ENCODE results near the gene FCHO1. TPM values are rescaled to one million over a fixed set of nuclear protein-coding genes. Genes with fewer than 3 reads are reported as not detected.
"Not testable (repeated sequence)": the region's sequence is repeated elsewhere in the genome, so short reads cannot be mapped to it uniquely, and the experiment has no call there.

Gene FCHO1
- total and polyA plus RNA-seq, 12 donors: 0.91 to 7.1 (median 2.9) TPM

DNA sequence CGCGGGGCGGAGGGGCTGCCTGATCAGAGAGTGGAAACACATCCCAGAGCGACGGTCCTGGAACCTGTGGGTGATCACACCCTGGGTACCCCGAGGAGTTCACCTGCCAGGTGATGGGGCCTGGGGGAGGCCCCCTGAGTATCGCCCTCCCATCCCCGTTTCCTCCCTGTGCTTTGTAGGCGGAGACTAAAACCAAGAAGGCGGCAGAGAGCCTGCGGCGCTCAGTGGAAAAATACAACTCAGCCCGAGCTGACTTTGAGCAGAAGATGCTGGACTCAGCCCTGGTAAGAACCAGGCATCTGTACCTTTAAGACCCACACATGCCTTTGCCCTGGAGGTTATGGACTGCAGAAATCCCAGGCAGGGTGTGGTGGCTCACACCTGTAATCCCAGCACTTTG, 19.3 kb downstream of the FCHO1 start:
- WGBS, 4 donors: 78 to 88% (median 81%) methylated on average over 13 of the region's 13 CpGs
- H3K36me3 ChIP-seq (replicated peaks in 1 of 2): peaks cover 0 to 3% of the 10 kb centered on the region in 2 donors
- H3K4me1 ChIP-seq (replicated peaks in 1 of 2): peaks cover 0 to 5% of the 10 kb centered on the region in 2 donors
- H3K9me3 ChIP-seq (replicated peaks in 1 of 3): no peaks in the 10 kb centered on the region
- no peak overlapping the region for H3K4me3 ChIP-seq
- no peak overlapping the region for H3K27ac ChIP-seq
- H3K27me3 ChIP-seq: no peaks in the 10 kb centered on the region
- TF ChIP-seq POLR2A (IDR thresholded peaks at IDR 0.05) (no peak), CTCF (IDR thresholded peaks at IDR 0.05) (no peak)
- no peak for DNase-seq
- intact Hi-C loops (cut with DNase I): loop anchor here in 1 of 2 donors (10.0 kb wide), 1 partner anchor 326 kb away; the partner anchor contains the start of gene TMEM221

- WGBS, 4 donors: 91 to 96% (median 93%) methylated on average over 3 to 4 of the region's 4 CpGs; no CpG with 5 or more reads in 1 of the 4 donors
- intact Hi-C loops (cut with DNase I): loop anchor here in 1 of 2 donors (10.0 kb wide), 1 partner anchor 327 kb away; the partner anchor contains the start of gene TMEM221
Observed at GRCh38 chr19:17772172-17772571, 20.9 kb downstream of the FCHO1 start.

DNA sequence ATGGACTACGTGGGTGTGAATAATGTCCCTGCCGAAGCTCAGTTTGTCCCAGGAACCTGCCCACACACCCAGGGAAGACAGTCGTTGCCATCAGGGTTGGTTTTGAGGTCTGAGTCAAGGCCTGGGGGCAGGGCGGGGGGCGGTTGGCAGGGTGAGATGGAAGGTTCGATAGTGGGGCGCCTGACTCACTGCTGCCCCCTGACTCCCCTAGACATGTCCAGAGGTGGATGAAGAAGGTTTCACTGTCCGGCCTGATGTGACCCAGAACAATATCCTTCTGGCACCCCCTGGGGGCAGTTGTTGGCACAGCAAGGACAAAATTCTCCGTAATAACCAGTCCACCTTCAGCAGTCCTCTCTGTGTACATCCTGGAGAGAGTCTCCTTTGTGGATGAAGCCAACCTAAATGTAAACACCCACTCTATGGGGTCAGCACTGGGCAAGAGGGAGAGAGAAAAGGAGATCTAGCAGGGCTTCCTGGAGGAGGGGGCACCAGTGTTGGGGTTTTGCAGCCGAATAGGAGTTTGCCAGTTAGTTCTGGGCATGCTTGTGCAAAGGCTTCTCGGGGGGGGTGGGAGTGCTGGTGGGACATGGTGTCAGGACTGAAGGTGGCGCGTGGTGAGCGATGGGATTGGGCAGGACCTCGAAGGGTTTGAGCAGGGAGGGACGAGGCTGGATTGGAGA, 24.1 kb downstream of the FCHO1 start:
- H3K27me3 ChIP-seq: peaks cover 6% of the 10 kb centered on the region
- intact Hi-C loops (cut with DNase I): loop anchor here in 1 of 2 donors (10.0 kb wide), 1 partner anchor 331 kb away; the partner anchor contains the start of gene TMEM221
- 59 to 68% (median 62%) methylated on average over 12 to 16 of the region's 16 CpGs for WGBS, 4 donors
- peak in 4 of 7 donors; percentile 32 to 77 (median 48) for DNase-seq
- peaks cover 0 to 6% of the 10 kb centered on the region in 2 donors for H3K4me1 ChIP-seq (replicated peaks in 1 of 2)
- no peak overlapping the region for H3K4me3 ChIP-seq
- peak in 5 of 6 experiments; percentile 23 to 50 (median 38) for TF ChIP-seq CTCF (IDR thresholded peaks at IDR 0.05)
- TF ChIP-seq POLR2A (IDR thresholded peaks at IDR 0.05): no peak
- no peak overlapping the region for H3K27ac ChIP-seq
- no peaks in the 10 kb centered on the region for H3K9me3 ChIP-seq (replicated peaks in 1 of 3)
- peaks cover 0 to 3% of the 10 kb centered on the region in 2 donors for H3K36me3 ChIP-seq (replicated peaks in 1 of 2)

More at GRCh38 chr19:17772172-17772571, 20.9 kb downstream of the FCHO1 start:
- no peak for DNase-seq
- no peaks in the 10 kb centered on the region for H3K9me3 ChIP-seq (replicated peaks in 1 of 3)
- H3K36me3 ChIP-seq (replicated peaks in 1 of 2): peaks cover 0 to 3% of the 10 kb centered on the region in 2 donors
- H3K27me3 ChIP-seq: no peaks in the 10 kb centered on the region
- H3K4me3 ChIP-seq: no peak overlapping the region
- H3K4me1 ChIP-seq (replicated peaks in 1 of 2): no peaks in the 10 kb centered on the region
- no peak for TF ChIP-seq POLR2A (IDR thresholded peaks at IDR 0.05)
- no peak for TF ChIP-seq CTCF (IDR thresholded peaks at IDR 0.05)
- H3K27ac ChIP-seq: no peak overlapping the region

DNA sequence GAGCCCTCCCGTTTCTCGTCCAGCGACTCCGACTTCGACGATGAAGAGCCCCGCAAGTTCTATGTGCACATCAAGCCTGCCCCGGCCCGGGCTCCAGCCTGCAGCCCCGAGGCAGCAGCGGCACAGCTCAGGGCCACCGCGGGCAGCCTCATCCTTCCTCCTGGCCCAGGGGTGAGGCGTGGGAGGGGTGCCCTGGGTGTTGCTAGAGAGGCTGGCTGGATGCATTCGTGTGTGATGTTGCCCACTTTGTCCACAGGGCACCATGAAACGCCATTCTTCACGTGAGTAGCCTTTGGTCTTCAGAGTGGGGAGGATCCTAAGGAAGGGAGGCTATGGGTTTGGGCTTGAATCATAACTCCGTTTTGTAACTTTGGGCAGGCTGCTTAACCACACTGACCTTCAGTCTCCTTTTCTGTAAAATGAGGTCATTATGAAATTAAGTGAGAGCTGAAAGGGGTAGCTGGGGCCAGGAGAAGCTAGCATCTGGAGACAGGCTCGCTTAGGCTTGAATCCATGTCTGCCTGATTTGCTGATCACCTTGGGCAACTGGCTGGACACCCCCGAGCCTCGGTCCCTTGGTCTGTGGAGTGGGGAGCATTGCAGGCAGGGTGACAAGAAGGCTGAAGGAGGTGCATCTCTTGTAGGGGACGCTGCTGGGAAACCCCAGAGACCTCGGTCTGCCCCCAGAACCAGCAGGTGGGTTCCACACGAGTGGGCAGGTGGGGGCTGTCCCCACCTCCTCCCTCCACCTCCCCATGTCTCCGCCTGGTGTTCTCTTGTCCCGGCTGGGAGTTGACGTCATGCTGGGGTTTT, 24.9 kb downstream of the FCHO1 start:
- no peaks in the 10 kb centered on the region for H3K36me3 ChIP-seq (replicated peaks in 1 of 2)
- TF ChIP-seq POLR2A (IDR thresholded peaks at IDR 0.05): no peak
- TF ChIP-seq CTCF (IDR thresholded peaks at IDR 0.05): no peak
- H3K4me3 ChIP-seq: no peak overlapping the region
- intact Hi-C loops (cut with DNase I): loop anchor here in 1 of 2 donors (10.0 kb wide), 1 partner anchor 331 kb away; the partner anchor contains the start of gene TMEM221
- peaks cover 11% of the 10 kb centered on the region for H3K27me3 ChIP-seq
- peaks cover 0 to 6% of the 10 kb centered on the region in 2 donors for H3K4me1 ChIP-seq (replicated peaks in 1 of 2)
- no peaks in the 10 kb centered on the region for H3K9me3 ChIP-seq (replicated peaks in 1 of 3)
- DNase-seq: no peak
- 48 to 62% (median 58%) methylated on average over 15 to 27 of the region's 27 CpGs for WGBS, 4 donors
- H3K27ac ChIP-seq: no peak overlapping the region

DNA sequence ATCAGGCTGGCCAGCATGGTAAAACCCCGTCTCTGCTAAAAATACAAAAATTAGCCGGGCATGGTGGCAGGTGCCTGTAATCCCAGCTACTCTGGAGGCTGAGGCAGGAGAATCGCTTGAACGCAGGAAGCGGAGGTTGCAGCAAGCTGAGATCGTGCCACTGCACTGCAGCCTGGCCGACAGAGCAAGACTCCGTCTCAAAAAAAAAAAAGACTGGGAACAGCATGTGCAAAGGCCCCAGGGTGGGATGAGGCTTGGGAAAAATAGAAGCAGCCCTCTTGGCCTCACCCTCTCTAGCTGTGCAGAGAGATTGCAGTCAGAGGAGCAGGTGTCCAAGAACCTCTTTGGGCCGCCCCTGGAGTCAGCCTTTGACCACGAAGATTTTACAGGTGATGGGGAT, 26.6 kb downstream of the FCHO1 start:
- H3K36me3 ChIP-seq (replicated peaks in 1 of 2); H3K4me3 ChIP-seq; DNase-seq; H3K9me3 ChIP-seq (replicated peaks in 1 of 3); H3K27ac ChIP-seq; H3K4me1 ChIP-seq (replicated peaks in 1 of 2): not testable (repeated sequence)
- 73 to 81% (median 75%) methylated on average over 10 of the region's 10 CpGs for WGBS, 4 donors
- peaks cover 11% of the 10 kb centered on the region for H3K27me3 ChIP-seq
- intact Hi-C loops (cut with DNase I): loop anchor here in 1 of 2 donors (10.0 kb wide), 1 partner anchor 333 kb away; the partner anchor contains the start of gene TMEM221
